Small intestine (tissue), 7 donors: ENCODE data around the gene C1orf115. TPM values are rescaled to one million over a fixed set of nuclear protein-coding genes. Genes with fewer than 3 reads are reported as not detected.
"Not testable (repeated sequence)": the region's sequence is repeated elsewhere in the genome, so short reads cannot be mapped to it uniquely, and the experiment has no call there.

Source experiments
- DNase-seq, 2 donors: peaks; one replicate each; pipeline versions ENCODE4 v3.0.0 to v3.0.0-alpha.2; 2013
- FAIRE-seq: peaks from 2 replicates; lab custom pipeline; 2012; peaks lifted over from hg19 to GRCh38; lab: Jason Lieb, UNC
- H3K27ac ChIP-seq, 3 donors: one replicate each; pipeline ENCODE4 v1.5.1; 2013; ENCODE audit warnings: low read length in 2 of 3, mild to moderate bottlenecking in 2 of 3, control low read depth in 1 of 3, inconsistent platforms in 1 of 3, low read depth in 1 of 3, moderate library complexity in 1 of 3
- H3K27me3 ChIP-seq, 3 donors: one replicate each; pipeline ENCODE4 v1.6.1; 2013; ENCODE audit warnings: low read length in 3 of 3, inconsistent platforms in 1 of 3; ENCODE audit not compliant: control insufficient read depth in 3 of 3, insufficient read depth in 3 of 3
- H3K36me3 ChIP-seq, 3 donors: one replicate each; pipeline ENCODE4 v1.6.1; 2013; ENCODE audit warnings: low read length in 3 of 3, inconsistent platforms in 1 of 3, low read depth in 1 of 3, mild to moderate bottlenecking in 1 of 3, moderate library complexity in 1 of 3; ENCODE audit not compliant: control insufficient read depth in 3 of 3, insufficient read depth in 2 of 3
- H3K4me1 ChIP-seq, 3 donors: one replicate each; pipeline ENCODE4 v1.6.1; 2013; ENCODE audit warnings: low read length in 2 of 3, inconsistent platforms in 1 of 3, low read depth in 1 of 3, mild to moderate bottlenecking in 1 of 3, moderate library complexity in 1 of 3; ENCODE audit not compliant: control insufficient read depth in 3 of 3, insufficient read depth in 2 of 3
- H3K4me3 ChIP-seq, 3 donors: one replicate each; pipeline ENCODE4 v1.5.1; 2013; ENCODE audit warnings: low read length in 3 of 3, control low read depth in 1 of 3, inconsistent platforms in 1 of 3, low read depth in 1 of 3, mild to moderate bottlenecking in 1 of 3, moderate library complexity in 1 of 3
- H3K9me3 ChIP-seq, 2 donors: one replicate each; pipeline ENCODE4 v1.6.1; 2013; ENCODE audit warnings: low read depth in 1 of 2, low read length in 1 of 2; ENCODE audit not compliant: control insufficient read depth in 2 of 2, insufficient read depth in 1 of 2
- WGBS, 3 donors: extraction: QIAGEN DNeasy Blood & Tissue Kit; methylation state at CpG; one replicate each; pipeline ENCODE4 v1.1.7; 2013; 5-methylcytosine and 5-hydroxymethylcytosine counted together
- polyA plus RNA-seq, 4 donors: library from polyadenylated mRNA; stranded (reverse) in 3 of 4; unstranded in 1 of 4; fragments of 200-250 nt in 3 of 4; fragments of 120-200 nt in 1 of 4; gene quantifications; one replicate each; pipeline versions ENCODE4 v1.2.1 to v1.2.3, GENCODE V29; 2013
- donor health status: healthy with polysubstance abuse.
- donor health status: control.
- donor health status: control.
- donor health status: Bipolar disorder and iron deficiency.
- donor health status: healthy.

C1orf115 gene
- polyA plus RNA-seq, 4 donors: 60.5 to 456 (median 232) TPM

GRCh38 chr1:220717800-220718640 lies 27.9 kb downstream of the C1orf115 start:
- FAIRE-seq (no peak), DNase-seq (no peak)
- peaks cover 0 to 5% of the 10 kb centered on the region in 2 donors for H3K9me3 ChIP-seq
- no peak overlapping the region for H3K27ac ChIP-seq
- no peaks in the 10 kb centered on the region for H3K36me3 ChIP-seq
- WGBS, 3 donors: 84 to 89% (median 88%) methylated on average over 20 of the region's 20 CpGs
- no peaks in the 10 kb centered on the region for H3K27me3 ChIP-seq
- H3K4me3 ChIP-seq: no peak overlapping the region
- no peaks in the 10 kb centered on the region for H3K4me1 ChIP-seq

- H3K36me3 ChIP-seq, H3K27ac ChIP-seq, H3K27me3 ChIP-seq, H3K4me1 ChIP-seq, H3K4me3 ChIP-seq, FAIRE-seq, DNase-seq, H3K9me3 ChIP-seq: not testable (repeated sequence)
- WGBS, 3 donors: 66 to 79% (median 74%) methylated on average over 7 of the region's 7 CpGs
These were observed 31.1 kb downstream of the C1orf115 start for GRCh38 chr1:220721266-220721665.

GRCh38 chr1:220726634-220727033 lies 36.5 kb downstream of the C1orf115 start:
- DNase-seq: no peak
- WGBS, 3 donors: 84 to 92% (median 87%) methylated on average over 3 of the region's 3 CpGs
- FAIRE-seq: no peak
- Histone ChIP-seq H3K36me3 (no peaks in the 10 kb centered on the region), H3K27ac (no peak overlapping the region), H3K4me3 (no peak overlapping the region), H3K9me3 (no peaks in the 10 kb centered on the region), H3K27me3 (no peaks in the 10 kb centered on the region), H3K4me1 (no peaks in the 10 kb centered on the region)

GRCh38 chr1:220727519-220727918 lies 37.4 kb downstream of the C1orf115 start:
- no peak for FAIRE-seq
- H3K36me3 ChIP-seq: no peaks in the 10 kb centered on the region
- WGBS, 3 donors: 84 to 95% (median 89%) methylated on average over 1 of the region's 1 CpG
- no peak overlapping the region for H3K27ac ChIP-seq
- H3K27me3 ChIP-seq: no peaks in the 10 kb centered on the region
- DNase-seq: no peak
- peaks cover 0 to 3% (median under 1%) of the 10 kb centered on the region in 3 donors for H3K4me1 ChIP-seq
- H3K9me3 ChIP-seq: no peaks in the 10 kb centered on the region
- H3K4me3 ChIP-seq: no peak overlapping the region

GRCh38 chr1:220730486-220730885 lies 40.3 kb downstream of the C1orf115 start:
- DNase-seq: no peak
- Histone ChIP-seq H3K9me3 (no peaks in the 10 kb centered on the region), H3K27me3 (no peaks in the 10 kb centered on the region), H3K27ac (no peak overlapping the region), H3K4me3 (no peak overlapping the region), H3K36me3 (no peaks in the 10 kb centered on the region), H3K4me1 (peaks cover 2 to 21% (median 3%) of the 10 kb centered on the region in 3 donors)
- no peak for FAIRE-seq
- 88 to 89% (median 89%) methylated on average over 2 of the region's 2 CpGs for WGBS, 3 donors

GRCh38 chr1:220732137-220732536 lies 42.0 kb downstream of the C1orf115 start:
- Histone ChIP-seq H3K4me3 (no peak overlapping the region), H3K4me1 (peaks cover 2 to 21% (median 3%) of the 10 kb centered on the region in 3 donors), H3K27me3 (no peaks in the 10 kb centered on the region), H3K27ac (peak overlapping the region in 1 of 3 donors; percentile 81), H3K9me3 (no peaks in the 10 kb centered on the region), H3K36me3 (no peaks in the 10 kb centered on the region)
- DNase-seq: no peak
- FAIRE-seq: no peak
- WGBS, 3 donors: 56 to 72% (median 57%) methylated on average over 3 of the region's 3 CpGs

- Histone ChIP-seq H3K27ac (peak overlapping the region; percentile 68 to 81 (median 73)), H3K4me1 (peaks cover 2 to 21% (median 3%) of the 10 kb centered on the region in 3 donors), H3K4me3 (peak overlapping the region in 1 of 3 donors; percentile 7), H3K9me3 (no peaks in the 10 kb centered on the region), H3K27me3 (no peaks in the 10 kb centered on the region), H3K36me3 (no peaks in the 10 kb centered on the region)
- FAIRE-seq (no peak), DNase-seq (peak in 1 of 2 donors; percentile 23)
- WGBS, 3 donors: 20 to 61% (median 55%) methylated on average over 7 of the region's 7 CpGs
These were observed 42.5 kb downstream of the C1orf115 start for GRCh38 chr1:220732621-220733020.

- DNase-seq (peak; percentile 89 to 92), FAIRE-seq (no peak)
- 1 to 4% (median 2%) methylated on average over 15 of the region's 15 CpGs for WGBS, 3 donors
- H3K27me3 ChIP-seq: no peaks in the 10 kb centered on the region
- H3K27ac ChIP-seq: peak overlapping the region in 2 of 3 donors; percentile 69 to 73
- H3K4me1 ChIP-seq: peaks cover 2 to 21% (median 3%) of the 10 kb centered on the region in 3 donors
- no peak overlapping the region for H3K4me3 ChIP-seq
- no peaks in the 10 kb centered on the region for H3K9me3 ChIP-seq
- H3K36me3 ChIP-seq: no peaks in the 10 kb centered on the region
These were observed 43.0 kb downstream of the C1orf115 start for GRCh38 chr1:220733086-220733601.
